GM13976 (cell line): ENCODE data around the gene MAD1L1.

Experiments
- DNase-seq: peaks from one replicate; pipeline ENCODE4 v3.0.0; 2012; ENCODE audit warnings: low spot score
- in situ Hi-C: fragments of 300-500 bp; cut with MboI; formaldehyde crosslinking; loops from one replicate; pipeline ENCODE4 v1.12.0; 2022; ENCODE audit warnings: low sequenced_read_pairs, mixed read lengths, inconsistent platforms; ENCODE audit not compliant: unreplicated experiment
- TF ChIP-seq, protein P1 (sequence below): IDR thresholded peaks from 2 replicates; pipeline ENCODE4 v1.5.1; 2012; ENCODE audit warnings: borderline replicate concordance, mild to moderate bottlenecking; ENCODE audit not compliant: insufficient read depth; ENCODE audit errors: extremely low read depth, missing control alignments, control extremely low read depth

MAD1L1 gene

GRCh38 chr7:1954366-1955004 is 278.3 kb downstream of the MAD1L1 start:
- in situ Hi-C loops = no loop called here
- DNase-seq = no peak
- TF ChIP-seq, protein P1, sequence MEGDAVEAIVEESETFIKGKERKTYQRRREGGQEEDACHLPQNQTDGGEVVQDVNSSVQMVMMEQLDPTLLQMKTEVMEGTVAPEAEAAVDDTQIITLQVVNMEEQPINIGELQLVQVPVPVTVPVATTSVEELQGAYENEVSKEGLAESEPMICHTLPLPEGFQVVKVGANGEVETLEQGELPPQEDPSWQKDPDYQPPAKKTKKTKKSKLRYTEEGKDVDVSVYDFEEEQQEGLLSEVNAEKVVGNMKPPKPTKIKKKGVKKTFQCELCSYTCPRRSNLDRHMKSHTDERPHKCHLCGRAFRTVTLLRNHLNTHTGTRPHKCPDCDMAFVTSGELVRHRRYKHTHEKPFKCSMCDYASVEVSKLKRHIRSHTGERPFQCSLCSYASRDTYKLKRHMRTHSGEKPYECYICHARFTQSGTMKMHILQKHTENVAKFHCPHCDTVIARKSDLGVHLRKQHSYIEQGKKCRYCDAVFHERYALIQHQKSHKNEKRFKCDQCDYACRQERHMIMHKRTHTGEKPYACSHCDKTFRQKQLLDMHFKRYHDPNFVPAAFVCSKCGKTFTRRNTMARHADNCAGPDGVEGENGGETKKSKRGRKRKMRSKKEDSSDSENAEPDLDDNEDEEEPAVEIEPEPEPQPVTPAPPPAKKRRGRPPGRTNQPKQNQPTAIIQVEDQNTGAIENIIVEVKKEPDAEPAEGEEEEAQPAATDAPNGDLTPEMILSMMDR = no peak

GRCh38 chr7:1953199-1954190 is 279.2 kb downstream of the MAD1L1 start:
- DNase-seq = no peak
- TF ChIP-seq, protein P1 = no peak
- in situ Hi-C loops = no loop called here

GRCh38 chr7:1952781-1953180 is 280.0 kb downstream of the MAD1L1 start:
- no peak for DNase-seq
- in situ Hi-C loops = no loop called here
- TF ChIP-seq, protein P1 = no peak

GRCh38 chr7:1952169-1952760 is 280.5 kb downstream of the MAD1L1 start:
- TF ChIP-seq, protein P1 = no peak
- in situ Hi-C loops = no loop called here
- DNase-seq = no peak

GRCh38 chr7:1951600-1951999 is 281.1 kb downstream of the MAD1L1 start:
- TF ChIP-seq, protein P1 = no peak
- in situ Hi-C loops = no loop called here
- no peak for DNase-seq

DNA sequence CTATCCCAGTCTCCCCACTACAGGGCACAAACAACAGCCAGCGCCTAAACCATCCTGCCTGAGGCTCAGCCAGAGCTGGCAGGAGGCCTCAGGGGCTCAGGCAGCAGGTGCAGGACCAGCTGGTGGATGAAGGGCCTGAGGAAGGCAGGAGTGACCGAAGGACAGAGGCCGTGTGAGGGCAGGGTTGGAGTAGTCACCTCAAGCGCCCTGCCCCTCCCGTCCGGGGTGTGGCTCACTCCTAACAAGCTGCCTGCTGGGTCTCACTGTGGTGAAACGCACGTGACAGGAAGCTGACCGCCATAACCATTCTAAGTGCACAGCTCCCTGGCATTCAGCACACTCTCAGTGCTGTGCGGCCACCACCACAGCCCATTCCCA is 281.6 kb downstream of the MAD1L1 start:
- no peak for DNase-seq
- in situ Hi-C loops = no loop called here
- TF ChIP-seq, protein P1 = no peak
